ENCODE results near the gene GUK1.

Gene GUK1

DNA sequence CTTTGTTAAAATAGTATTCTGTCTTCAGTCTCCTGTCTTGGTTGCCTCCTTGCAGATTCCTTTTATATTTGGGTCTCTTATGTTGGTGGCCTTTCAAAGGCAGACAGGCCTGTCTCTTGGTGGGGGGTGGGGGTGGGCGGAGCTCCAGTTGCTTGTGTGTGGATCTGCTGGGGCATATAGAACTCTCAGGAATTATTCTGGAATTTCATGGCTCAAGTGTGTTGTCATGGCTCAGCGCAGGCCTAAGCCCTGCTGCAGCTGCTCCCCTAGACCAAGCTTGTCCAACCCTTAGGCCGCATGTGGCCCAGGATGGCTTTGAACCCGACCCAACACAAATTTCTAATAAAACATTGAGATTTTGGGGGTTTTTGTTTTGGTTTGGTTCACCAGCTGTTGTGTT is 44.9 kb upstream of the GUK1 start:
- DNase-seq (ENCODE audit: low spot score) = no peak
- TF ChIP-seq, protein P1, sequence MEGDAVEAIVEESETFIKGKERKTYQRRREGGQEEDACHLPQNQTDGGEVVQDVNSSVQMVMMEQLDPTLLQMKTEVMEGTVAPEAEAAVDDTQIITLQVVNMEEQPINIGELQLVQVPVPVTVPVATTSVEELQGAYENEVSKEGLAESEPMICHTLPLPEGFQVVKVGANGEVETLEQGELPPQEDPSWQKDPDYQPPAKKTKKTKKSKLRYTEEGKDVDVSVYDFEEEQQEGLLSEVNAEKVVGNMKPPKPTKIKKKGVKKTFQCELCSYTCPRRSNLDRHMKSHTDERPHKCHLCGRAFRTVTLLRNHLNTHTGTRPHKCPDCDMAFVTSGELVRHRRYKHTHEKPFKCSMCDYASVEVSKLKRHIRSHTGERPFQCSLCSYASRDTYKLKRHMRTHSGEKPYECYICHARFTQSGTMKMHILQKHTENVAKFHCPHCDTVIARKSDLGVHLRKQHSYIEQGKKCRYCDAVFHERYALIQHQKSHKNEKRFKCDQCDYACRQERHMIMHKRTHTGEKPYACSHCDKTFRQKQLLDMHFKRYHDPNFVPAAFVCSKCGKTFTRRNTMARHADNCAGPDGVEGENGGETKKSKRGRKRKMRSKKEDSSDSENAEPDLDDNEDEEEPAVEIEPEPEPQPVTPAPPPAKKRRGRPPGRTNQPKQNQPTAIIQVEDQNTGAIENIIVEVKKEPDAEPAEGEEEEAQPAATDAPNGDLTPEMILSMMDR (IDR thresholded peaks at IDR 0.05; ENCODE audit: extremely low read depth, missing control alignments) = no peak

GRCh38 chr1:228095938-228096337 is 44.1 kb upstream of the GUK1 start:
- TF ChIP-seq, protein P1 (IDR thresholded peaks at IDR 0.05; ENCODE audit: extremely low read depth, missing control alignments) = no peak
- no peak for DNase-seq (ENCODE audit: low spot score)

DNA sequence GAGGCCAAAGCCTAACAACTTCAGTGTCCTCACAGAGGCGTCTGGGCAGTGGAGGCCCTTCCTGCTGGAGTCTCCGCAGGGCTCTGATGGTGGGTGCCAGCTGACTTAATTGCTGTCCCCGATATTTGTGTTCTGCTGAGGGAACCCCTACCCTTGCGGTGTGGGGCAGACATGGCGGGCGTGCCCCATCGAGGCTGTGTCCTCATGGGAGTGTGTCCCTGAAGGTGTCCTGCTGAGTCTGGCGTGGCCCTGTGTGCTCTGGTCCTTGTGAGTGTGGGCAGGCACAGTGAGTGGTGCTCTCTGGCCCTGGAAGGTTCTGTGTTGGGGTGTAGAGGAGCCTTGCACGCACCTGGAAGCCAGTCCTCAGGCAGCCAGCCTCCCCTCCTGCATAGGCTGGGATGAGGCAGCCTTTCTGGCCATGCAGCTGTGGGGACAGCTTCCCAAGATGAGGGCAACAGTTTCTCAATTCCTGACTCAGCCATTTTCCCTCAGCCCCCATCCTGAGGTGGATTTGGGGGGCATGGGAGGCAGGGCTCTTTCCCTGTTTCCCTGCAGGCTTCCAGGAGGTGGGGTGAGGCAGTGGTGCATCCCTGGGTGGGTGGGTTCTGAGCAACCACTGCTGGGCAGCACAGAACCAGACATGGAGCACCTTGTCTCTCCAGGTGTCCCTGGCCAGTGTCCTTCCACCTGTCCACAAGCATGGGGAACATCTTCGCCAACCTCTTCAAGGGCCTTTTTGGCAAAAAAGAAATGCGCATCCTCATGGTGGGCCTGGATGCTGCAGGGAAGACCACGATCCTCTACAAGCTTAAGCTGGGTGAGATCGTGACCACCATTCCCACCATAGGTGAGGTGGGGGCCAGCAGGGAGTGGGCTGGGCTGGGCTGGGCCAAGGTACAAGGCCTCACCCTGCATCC is 43.4 kb upstream of the GUK1 start:
- DNase-seq (ENCODE audit: low spot score) = no peak
- TF ChIP-seq, protein P1 (IDR thresholded peaks at IDR 0.05; ENCODE audit: extremely low read depth, missing control alignments) = no peak

GRCh38 chr1:228097333-228098081 is 42.6 kb upstream of the GUK1 start:
- DNase-seq (ENCODE audit: low spot score) = no peak
- TF ChIP-seq, protein P1 (IDR thresholded peaks at IDR 0.05; ENCODE audit: extremely low read depth, missing control alignments) = no peak

DNA sequence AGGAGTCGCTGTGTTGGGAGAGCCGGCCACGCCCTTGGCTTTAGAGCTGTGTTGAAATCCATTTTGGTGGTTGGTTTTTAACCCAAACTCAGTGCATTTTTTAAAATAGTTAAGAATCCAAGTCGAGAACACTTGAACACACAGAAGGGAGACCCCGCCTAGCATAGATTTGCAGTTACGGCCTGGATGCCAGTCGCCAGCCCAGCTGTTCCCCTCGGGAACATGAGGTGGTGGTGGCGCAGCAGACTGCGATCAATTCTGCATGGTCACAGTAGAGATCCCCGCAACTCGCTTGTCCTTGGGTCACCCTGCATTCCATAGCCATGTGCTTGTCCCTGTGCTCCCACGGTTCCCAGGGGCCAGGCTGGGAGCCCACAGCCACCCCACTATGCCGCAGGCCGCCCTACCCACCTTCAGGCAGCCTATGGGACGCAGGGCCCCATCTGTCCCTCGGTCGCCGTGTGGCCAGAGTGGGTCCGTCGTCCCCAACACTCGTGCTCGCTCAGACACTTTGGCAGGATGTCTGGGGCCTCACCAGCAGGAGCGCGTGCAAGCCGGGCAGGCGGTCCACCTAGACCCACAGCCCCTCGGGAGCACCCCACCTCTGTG is 41.7 kb upstream of the GUK1 start:
- DNase-seq (ENCODE audit: low spot score) = no peak
- TF ChIP-seq, protein P1 (IDR thresholded peaks at IDR 0.05; ENCODE audit: extremely low read depth, missing control alignments) = no peak

DNA sequence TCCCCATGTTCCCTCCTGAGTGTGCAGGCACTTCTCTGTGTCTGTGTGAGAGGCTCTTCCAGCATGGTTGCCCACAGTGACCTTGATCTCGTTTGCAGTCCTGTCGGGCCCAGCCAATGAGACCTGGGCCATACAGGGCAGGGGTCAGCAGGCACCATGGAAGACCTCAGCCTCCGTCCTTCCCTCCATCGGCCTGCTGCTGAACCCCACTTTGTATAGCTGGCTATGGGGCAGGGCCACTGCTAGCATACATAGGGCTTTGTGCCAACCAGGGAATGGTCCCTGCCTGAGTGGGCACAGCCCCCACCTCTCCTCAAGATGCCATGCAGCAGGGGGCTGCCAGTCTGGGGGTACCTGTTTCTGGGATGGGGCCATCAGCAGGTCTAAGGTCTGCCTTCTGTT is 40.7 kb upstream of the GUK1 start:
- DNase-seq (ENCODE audit: low spot score) = peak; percentile 2
- TF ChIP-seq, protein P1 (IDR thresholded peaks at IDR 0.05; ENCODE audit: extremely low read depth, missing control alignments) = no peak

All from GM20000 (cell line).